ENCODE results near the gene TMEM178B. TPM values are rescaled to one million over a fixed set of nuclear protein-coding genes. Genes with fewer than 3 reads are reported as not detected.

The TMEM178B gene
- total and polyA plus RNA-seq, 2 of the 4 experiments (the other 2 are of a cell fraction), result under 0.01 to 0.05 TPM

DNA sequence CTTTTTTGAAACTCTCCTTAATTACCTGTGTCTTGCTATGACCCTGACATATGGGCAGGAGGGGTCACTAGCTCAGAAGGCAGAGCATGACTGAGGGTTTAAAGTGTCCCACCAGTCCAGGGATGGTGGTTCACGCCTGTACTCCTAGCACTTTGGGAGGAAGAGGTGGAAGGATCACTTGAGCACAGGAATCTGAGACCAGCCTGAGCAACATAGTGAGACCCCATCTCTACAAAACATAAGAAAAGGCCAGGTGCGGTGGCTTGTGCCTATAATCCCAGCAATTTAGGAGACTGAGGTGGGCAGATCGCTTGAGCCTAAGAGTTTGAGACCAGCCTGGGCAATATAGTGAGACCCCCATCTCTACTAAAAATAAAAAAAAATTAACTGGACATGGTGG, 133.8 kb downstream of the TMEM178B start:
- Histone ChIP-seq H3K56ac (ENCODE audit: extremely low read depth, insufficient read depth, low read length) (no peak overlapping the region), H2BK120ac (ENCODE audit: low read depth, low read length) (no peak overlapping the region), H2AK9ac (replicated peaks; ENCODE audit: low read depth, low read length, poor library complexity) (no peak overlapping the region), H3K27me3 (ENCODE audit: control insufficient read depth, insufficient read depth, low read length) (no peaks in the 10 kb centered on the region), H3K23ac (ENCODE audit: low read depth, low read length) (no peak overlapping the region), H3K27ac (ENCODE audit: insufficient read depth, low read length) (no peak overlapping the region), H3K79me1 (ENCODE audit: low read depth in 1 of 2, low read length in 2 of 2) (no peaks in the 10 kb centered on the region), H3K9me3 (ENCODE audit: control insufficient read depth, insufficient read depth, low read length) (peaks cover 2% of the 10 kb centered on the region), H3K4me3 (ENCODE audit: insufficient read depth, low read depth, low read length) (no peak overlapping the region), H3K4me1 (ENCODE audit: control insufficient read depth, insufficient read depth, low read length) (no peaks in the 10 kb centered on the region), H4K91ac (ENCODE audit: insufficient read depth, low read depth, low read length) (no peak overlapping the region), H3K18ac (ENCODE audit: low read depth, low read length) (no peak overlapping the region), H3K4me2 (ENCODE audit: low read depth, low read length) (no peak overlapping the region), H2AK5ac (ENCODE audit: low read depth, low read length) (no peak overlapping the region), H3K14ac (replicated peaks; ENCODE audit: low read depth, low read length) (no peak overlapping the region), H3K36me3 (ENCODE audit: control insufficient read depth, insufficient read depth, low read length) (no peaks in the 10 kb centered on the region), H2BK20ac (ENCODE audit: low read depth, low read length) (no peak overlapping the region), H3K9ac (ENCODE audit: low read depth, low read length) (no peak overlapping the region), H4K20me1 (ENCODE audit: insufficient read depth, low read length) (no peaks in the 10 kb centered on the region), H2AFZ (replicated peaks; ENCODE audit: low read length, poor library complexity) (no peak overlapping the region), H2BK15ac (ENCODE audit: low read depth, low read length) (no peak overlapping the region), H4K8ac (ENCODE audit: low read depth in 2 of 2, low read length in 2 of 2) (no peak overlapping the region), H3K9me1 (ENCODE audit: insufficient read depth, low read length) (no peaks in the 10 kb centered on the region), H2BK5ac (ENCODE audit: low read depth, low read length, poor library complexity, severe bottlenecking) (no peak overlapping the region), H3K4ac (ENCODE audit: low read depth, low read length) (no peak overlapping the region), H4K5ac (ENCODE audit: low read depth, low read length) (no peak overlapping the region)
- BruUV-seq (replicated peaks), result no TSS peak
- ATAC-seq (ENCODE audit: low read depth) (no peak), DNase-seq (no peak)
- WGBS, 2 experiments (ENCODE audit: extremely low coverage in 2 of 2, insufficient read length in 1 of 2), result no CpG with 5 or more reads among the region's 3 CpGs
- dilution Hi-C loops (cut with HindIII; ENCODE audit: low sequenced_read_pairs, unreplicated experiment), result no loop called here
- POLR2A ChIA-PET (ENCODE audit: unreplicated experiment), result no interaction called here
- TF ChIP-seq MAFK (IDR thresholded peaks at IDR 0.05; ENCODE audit: low read depth, low read length) (no peak), RFX5 (IDR thresholded peaks at IDR 0.05; ENCODE audit: low read depth, low read length) (no peak), BHLHE40 (IDR thresholded peaks at IDR 0.05; ENCODE audit: low read depth, low read length) (no peak), CEBPB (IDR thresholded peaks at IDR 0.05; ENCODE audit: low read depth, low read length) (no peak), MXI1 (IDR thresholded peaks at IDR 0.05; ENCODE audit: borderline replicate concordance, low read depth, low read length) (no peak), SMC3 (IDR thresholded peaks at IDR 0.05; ENCODE audit: low read depth, low read length) (no peak), NFE2L2 (IDR thresholded peaks at IDR 0.05; ENCODE audit: low read depth, low read length) (no peak), POLR2A (IDR thresholded peaks at IDR 0.05; ENCODE audit: low read depth, low read length) (no peak), MAZ (IDR thresholded peaks at IDR 0.05; ENCODE audit: borderline replicate concordance, low read depth, low read length) (no peak), FOS (IDR thresholded peaks at IDR 0.05; ENCODE audit: low read depth, low read length) (no peak), RCOR1 (IDR thresholded peaks at IDR 0.05; ENCODE audit: insufficient replicate concordance, low read length) (no peak), CHD1 (IDR thresholded peaks at IDR 0.05; ENCODE audit: low read depth, low read length) (no peak)
- TF ChIP-seq, protein P1, sequence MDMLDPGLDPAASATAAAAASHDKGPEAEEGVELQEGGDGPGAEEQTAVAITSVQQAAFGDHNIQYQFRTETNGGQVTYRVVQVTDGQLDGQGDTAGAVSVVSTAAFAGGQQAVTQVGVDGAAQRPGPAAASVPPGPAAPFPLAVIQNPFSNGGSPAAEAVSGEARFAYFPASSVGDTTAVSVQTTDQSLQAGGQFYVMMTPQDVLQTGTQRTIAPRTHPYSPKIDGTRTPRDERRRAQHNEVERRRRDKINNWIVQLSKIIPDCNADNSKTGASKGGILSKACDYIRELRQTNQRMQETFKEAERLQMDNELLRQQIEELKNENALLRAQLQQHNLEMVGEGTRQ (IDR thresholded peaks at IDR 0.05; ENCODE audit: low read depth, low read length), result no peak
- CTCF ChIA-PET, result no interaction called here
- in situ Hi-C loops (cut with MboI; ENCODE audit: low sequenced_read_pairs), result no loop called here
- intact Hi-C loops (cut with micrococcal nuclease), result no loop called here

Measured in IMR-90 (cell line).